AG09319 (cell line): ENCODE data around the gene CENPP.

ENCODE experiments used
- DNase-seq: peaks from one replicate; pipeline ENCODE4 v3.0.0-alpha.2; 2010; ENCODE audit warnings: low read depth; ENCODE audit errors: extremely low read depth
- TF ChIP-seq, protein P1 (sequence below): IDR thresholded peaks from 2 replicates; pipeline ENCODE4 v1.5.1; 2011; ENCODE audit warnings: low read depth, mild to moderate bottlenecking, inconsistent platforms, low read length, moderate library complexity

The CENPP gene

GRCh38 chr9:92666236-92666635 lies 340.5 kb downstream of the CENPP start:
- DNase-seq: no peak
- TF ChIP-seq, protein P1, sequence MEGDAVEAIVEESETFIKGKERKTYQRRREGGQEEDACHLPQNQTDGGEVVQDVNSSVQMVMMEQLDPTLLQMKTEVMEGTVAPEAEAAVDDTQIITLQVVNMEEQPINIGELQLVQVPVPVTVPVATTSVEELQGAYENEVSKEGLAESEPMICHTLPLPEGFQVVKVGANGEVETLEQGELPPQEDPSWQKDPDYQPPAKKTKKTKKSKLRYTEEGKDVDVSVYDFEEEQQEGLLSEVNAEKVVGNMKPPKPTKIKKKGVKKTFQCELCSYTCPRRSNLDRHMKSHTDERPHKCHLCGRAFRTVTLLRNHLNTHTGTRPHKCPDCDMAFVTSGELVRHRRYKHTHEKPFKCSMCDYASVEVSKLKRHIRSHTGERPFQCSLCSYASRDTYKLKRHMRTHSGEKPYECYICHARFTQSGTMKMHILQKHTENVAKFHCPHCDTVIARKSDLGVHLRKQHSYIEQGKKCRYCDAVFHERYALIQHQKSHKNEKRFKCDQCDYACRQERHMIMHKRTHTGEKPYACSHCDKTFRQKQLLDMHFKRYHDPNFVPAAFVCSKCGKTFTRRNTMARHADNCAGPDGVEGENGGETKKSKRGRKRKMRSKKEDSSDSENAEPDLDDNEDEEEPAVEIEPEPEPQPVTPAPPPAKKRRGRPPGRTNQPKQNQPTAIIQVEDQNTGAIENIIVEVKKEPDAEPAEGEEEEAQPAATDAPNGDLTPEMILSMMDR: no peak

GRCh38 chr9:92666912-92667532 lies 341.3 kb downstream of the CENPP start:
- DNase-seq: no peak
- TF ChIP-seq, protein P1: no peak

GRCh38 chr9:92668746-92669526 lies 343.2 kb downstream of the CENPP start:
- no peak for DNase-seq
- TF ChIP-seq, protein P1: no peak

DNA sequence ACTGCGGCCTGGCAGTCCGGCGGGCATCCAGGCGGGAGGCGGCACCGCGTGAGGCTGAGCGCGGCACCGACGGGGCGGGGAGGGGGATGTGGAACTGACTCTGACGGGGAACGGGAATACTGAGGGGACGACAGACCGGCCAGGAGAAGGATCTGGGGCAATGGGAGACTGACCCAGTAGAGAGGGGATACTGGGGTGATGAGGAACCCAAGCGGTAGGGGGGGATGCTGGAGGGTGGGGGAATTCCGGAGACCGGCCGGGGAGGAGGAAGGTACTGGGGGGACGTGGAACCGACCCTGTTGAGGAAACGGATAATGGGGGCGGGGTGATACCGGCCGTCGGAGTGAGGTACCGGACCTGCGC lies 343.8 kb downstream of the CENPP start:
- DNase-seq: no peak

More for the DNA sequence above, 343.8 kb downstream of the CENPP start:
- TF ChIP-seq, protein P1: no peak
